H1 (cell line): ENCODE results near the gene MSH5. TPM values are rescaled to one million over a fixed set of nuclear protein-coding genes. Genes with fewer than 3 reads are reported as not detected.
A peak's percentile ranks its signal among the peaks of the same experiment; 100 is the strongest.

Experiments used
- CTCF ChIA-PET: fragments of 300-600 bp; sonication (Branson Sonifier 250); formaldehyde crosslinking; loops from one replicate; lab custom pipeline; 2021; ENCODE audit not compliant: partially characterized antibody; lab: Charles Lee
- POLR2A ChIA-PET: fragments of 300-600 bp; sonication (Branson Sonifier 250); formaldehyde crosslinking; loops from one replicate; lab custom pipeline; 2021; ENCODE audit warnings: inconsistent platforms; ENCODE audit not compliant: partially characterized antibody; lab: Charles Lee
- DNase-seq, 2 experiments: peaks; one replicate each; pipeline versions ENCODE4 v3.0.0 to v3.0.0-alpha.2; 2010 to 2022; ENCODE audit warnings: low spot score in 2 of 2, low read depth in 1 of 2, mixed read lengths in 1 of 2
- FAIRE-seq: peaks from 2 replicates; lab custom pipeline; 2011; peaks lifted over from hg19 to GRCh38; lab: Jason Lieb, UNC
- H2AFZ ChIP-seq: 2 replicates; pipeline ENCODE4 v1.8.1; 2012; ENCODE audit warnings: low read length, inconsistent platforms
- H2AK5ac ChIP-seq: 2 replicates; pipeline ENCODE4 v1.6.1; 2013; ENCODE audit warnings: low read depth, low read length
- H2BK120ac ChIP-seq: replicated peaks from 2 replicates; pipeline ENCODE3; 2013; ENCODE audit warnings: low read depth, low read length, inconsistent platforms
- H2BK12ac ChIP-seq: 2 replicates; pipeline ENCODE4 v1.6.1; 2013; ENCODE audit warnings: low read depth, low read length
- H2BK15ac ChIP-seq: 2 replicates; pipeline ENCODE4 v1.6.1; 2013; ENCODE audit warnings: low read length
- H2BK20ac ChIP-seq: 2 replicates; pipeline ENCODE4 v1.6.1; 2013; ENCODE audit warnings: low read length
- H2BK5ac ChIP-seq: 2 replicates; pipeline ENCODE4 v1.6.1; 2013; ENCODE audit warnings: low read depth, low read length
- H3K14ac ChIP-seq: 2 replicates; pipeline ENCODE4 v1.6.1; 2013; ENCODE audit warnings: inconsistent platforms; ENCODE audit not compliant: insufficient read length
- H3K18ac ChIP-seq: 2 replicates; pipeline ENCODE4 v1.6.1; 2013; ENCODE audit warnings: low read length; ENCODE audit errors: extremely low read depth
- H3K23ac ChIP-seq: 2 replicates; pipeline ENCODE4 v1.6.1; 2013; ENCODE audit warnings: inconsistent platforms; ENCODE audit not compliant: insufficient read length
- H3K23me2 ChIP-seq: 2 replicates; pipeline ENCODE4 v1.6.1; 2013; ENCODE audit warnings: low read depth, low read length
- H3K27ac ChIP-seq: 2 replicates; pipeline ENCODE4 v1.6.1; 2011; ENCODE audit warnings: low read depth, low read length, inconsistent platforms
- H3K27me3 ChIP-seq, 4 experiments: replicated peaks in 1 of 4; 1 replicate in 1 of 4; 2 replicates in 3 of 4; pipeline versions ENCODE4 v1.6.1 to v1.8.1; 2011 to 2013; ENCODE audit warnings: low read length in 3 of 4, mild to moderate bottlenecking in 3 of 4, inconsistent platforms in 2 of 4, mixed read lengths in 2 of 4, moderate library complexity in 1 of 4; ENCODE audit not compliant: control insufficient read depth in 3 of 4, insufficient read depth in 3 of 4; ENCODE audit errors: extremely low read depth in 1 of 4
- H3K36me3 ChIP-seq, 4 experiments: 2 replicates each; pipeline versions ENCODE4 v1.6.1 to v1.8.1; 2011 to 2013; ENCODE audit warnings: mild to moderate bottlenecking in 4 of 4, low read length in 3 of 4, moderate library complexity in 2 of 4, control low read depth in 1 of 4, inconsistent platforms in 1 of 4; ENCODE audit not compliant: insufficient read depth in 4 of 4, control insufficient read depth in 2 of 4
- H3K4ac ChIP-seq: replicated peaks from 2 replicates; pipeline ENCODE3; 2013; ENCODE audit warnings: low read length, low read depth, mixed read lengths, inconsistent platforms; ENCODE audit not compliant: insufficient read length
- H3K4me1 ChIP-seq, 4 experiments: replicated peaks in 1 of 4; 1 replicate in 1 of 4; 2 replicates in 3 of 4; pipeline versions ENCODE4 v1.6.1 to v1.8.1; 2011 to 2013; ENCODE audit warnings: low read length in 3 of 4, inconsistent platforms in 2 of 4, mixed read lengths in 1 of 4; ENCODE audit not compliant: insufficient read depth in 4 of 4, control insufficient read depth in 3 of 4
- H3K4me2 ChIP-seq, 2 experiments: 2 replicates each; pipeline versions ENCODE4 v1.6.1 to v1.8.1; 2011 to 2013; ENCODE audit warnings: low read depth in 2 of 2, low read length in 2 of 2, control low read depth in 1 of 2, inconsistent platforms in 1 of 2, mild to moderate bottlenecking in 1 of 2; ENCODE audit not compliant: insufficient read depth in 1 of 2
- H3K4me3 ChIP-seq, 4 experiments: fragments of 200-600, 300-600 bp in 1 of 4; sonication (generic), shearing (Covaris generic), sonication (Bioruptor Twin) in 1 of 4; 2 replicates each; pipeline versions ENCODE4 v1.5.1 to v1.8.1; 2011 to 2016; ENCODE audit warnings: low read length in 4 of 4, low read depth in 3 of 4, control low read depth in 2 of 4, inconsistent platforms in 2 of 4, mild to moderate bottlenecking in 2 of 4, mixed read lengths in 1 of 4, moderate library complexity in 1 of 4; ENCODE audit not compliant: insufficient read depth in 2 of 4; ENCODE audit errors: extremely low read depth in 1 of 4
- H3K56ac ChIP-seq: replicated peaks from 2 replicates; pipeline ENCODE3; 2013; ENCODE audit warnings: low read depth, mild to moderate bottlenecking, mixed read lengths, low read length, inconsistent platforms; ENCODE audit not compliant: insufficient read length
- H3K79me1 ChIP-seq: 2 replicates; pipeline ENCODE4 v1.6.1; 2013; ENCODE audit warnings: low read depth, low read length, control low read depth
- H3K79me2 ChIP-seq, 2 experiments: 2 replicates each; pipeline versions ENCODE4 v1.6.1 to v1.8.1; 2012 to 2013; ENCODE audit warnings: low read length in 2 of 2, mild to moderate bottlenecking in 2 of 2, inconsistent platforms in 1 of 2; ENCODE audit not compliant: insufficient read depth in 2 of 2, control insufficient read depth in 1 of 2
- H3K9ac ChIP-seq, 4 experiments: replicated peaks in 1 of 4; 1 replicate in 1 of 4; 2 replicates in 3 of 4; pipeline versions ENCODE4 v1.6.1 to v1.8.1; 2011 to 2013; ENCODE audit warnings: low read depth in 3 of 4, low read length in 3 of 4, control low read depth in 2 of 4, mild to moderate bottlenecking in 2 of 4, moderate library complexity in 2 of 4, inconsistent platforms in 1 of 4; ENCODE audit errors: extremely low read depth in 1 of 4
- H3K9me3 ChIP-seq, 2 experiments: 2 replicates each; pipeline versions ENCODE4 v1.6.1 to v1.8.1; 2012 to 2013; ENCODE audit warnings: mild to moderate bottlenecking in 2 of 2, moderate library complexity in 2 of 2, control low read depth in 1 of 2, inconsistent platforms in 1 of 2, low read depth in 1 of 2, low read length in 1 of 2, mixed read lengths in 1 of 2; ENCODE audit not compliant: insufficient read depth in 2 of 2
- H4K20me1 ChIP-seq, 2 experiments: replicated peaks in 1 of 2; 2 replicates each; pipeline versions ENCODE3 to v1.8.1; 2011 to 2013; ENCODE audit warnings: inconsistent platforms in 2 of 2, low read length in 2 of 2, mild to moderate bottlenecking in 1 of 2; ENCODE audit not compliant: insufficient read depth in 2 of 2, control insufficient read depth in 1 of 2
- H4K5ac ChIP-seq: 2 replicates; pipeline ENCODE4 v1.6.1; 2013; ENCODE audit warnings: low read length, low read depth, mixed read lengths, inconsistent platforms; ENCODE audit not compliant: insufficient read length
- H4K8ac ChIP-seq: 2 replicates; pipeline ENCODE4 v1.8.0; 2013; ENCODE audit warnings: mild to moderate bottlenecking, moderate library complexity, low read length, inconsistent platforms; ENCODE audit not compliant: insufficient read depth; ENCODE audit errors: extremely low read depth
- H4K91ac ChIP-seq: replicated peaks from 2 replicates; pipeline ENCODE3; 2013; ENCODE audit warnings: low read length, mixed read lengths, inconsistent platforms; ENCODE audit not compliant: insufficient read length
- CBX5 ChIP-seq: fragments of 300-800, 300-1000 bp; sonication (generic); IDR thresholded peaks from 2 replicates; pipeline ENCODE4 v1.7.1; 2016; ENCODE audit warnings: antibody characterized with exemption, low read length, low read depth
- CHD1 ChIP-seq: IDR thresholded peaks from 2 replicates; pipeline ENCODE4 v1.6.1; 2012; ENCODE audit warnings: low read depth, low read length, improper control_type of control experiment
- GTF2F1 ChIP-seq: IDR thresholded peaks from 2 replicates; pipeline ENCODE4 v1.6.1; 2012; ENCODE audit warnings: low read depth, low read length, improper control_type of control experiment, borderline replicate concordance
- MAFK ChIP-seq: IDR thresholded peaks from 2 replicates; pipeline ENCODE4 v1.6.1; 2012; ENCODE audit warnings: low read depth, mild to moderate bottlenecking, improper control_type of control experiment, low read length
- RXRA ChIP-seq: IDR thresholded peaks from 2 replicates; pipeline ENCODE4 v1.6.1; 2011; ENCODE audit warnings: low read depth, mild to moderate bottlenecking, low read length, moderate library complexity; ENCODE audit not compliant: insufficient read depth
- SIN3A ChIP-seq, 2 experiments: IDR thresholded peaks in 1 of 2; conservative IDR thresholded peaks in 1 of 2; 2 replicates each; pipeline ENCODE4 v1.6.1; 2011 to 2012; ENCODE audit warnings: low read length in 2 of 2, improper control_type of control experiment in 1 of 2, low read depth in 1 of 2, mild to moderate bottlenecking in 1 of 2
- SP2 ChIP-seq: IDR thresholded peaks from 2 replicates; pipeline ENCODE4 v1.6.1; 2012; ENCODE audit warnings: mild to moderate bottlenecking, low read length, inconsistent platforms
- SRF ChIP-seq: IDR thresholded peaks from 2 replicates; pipeline ENCODE4 v1.6.1; 2011; ENCODE audit warnings: mild to moderate bottlenecking, low read depth, low read length, moderate library complexity
- WGBS, 2 experiments: shearing (Covaris generic) in 1 of 2; methylation state at CpG; one replicate each; pipeline versions ENCODE4 v1.1.6 to v1.1.7; 2013 to 2015; ENCODE audit warnings: low lambda C conversion rate in 2 of 2, mixed read lengths in 2 of 2, inconsistent platforms in 1 of 2, low coverage in 1 of 2, missing lambda C conversion rate in 1 of 2; ENCODE audit not compliant: insufficient replicate concordance in 2 of 2, insufficient coverage in 1 of 2, insufficient read length in 1 of 2; ENCODE audit errors: extremely low coverage in 1 of 2, missing lambda C conversion rate in 1 of 2; 5-methylcytosine and 5-hydroxymethylcytosine counted together
- polyA plus RNA-seq, 7 experiments: library from polyadenylated mRNA; depleted of rRNA in 3 of 7; stranded (reverse) in 5 of 7; unstranded in 2 of 7; fragments of >200 nt in 5 of 7; fragments of 200-250 nt in 2 of 7; gene quantifications; 1 replicate in 5 of 7; 2 replicates in 1 of 7; 4 replicates in 1 of 7; pipeline versions ENCODE4 v1.2.1 to v1.2.3, GENCODE V29; 2011 to 2013; ENCODE audit warnings: missing spikeins in 2 of 7, mixed read lengths in 2 of 7
- total RNA-seq: library from RNA; stranded (reverse); fragmentation: NEBNext Ultra II Directional; extraction: Animal tissue kit (Norgen Biotek cat#: 25700); gene quantifications from 2 replicates; pipeline ENCODE4 v1.2.1, GENCODE V29; 2021
- TF ChIP-seq, protein P1 (sequence below): IDR thresholded peaks from 2 replicates; pipeline ENCODE4 v1.6.1; 2012; ENCODE audit warnings: inconsistent platforms

MSH5 gene
- total and polyA plus RNA-seq, 2 of the 8 experiments (the other 6 are each of a cell fraction or from before 2014, with no cell fraction given), result 25.3 to 26.5 TPM

DNA sequence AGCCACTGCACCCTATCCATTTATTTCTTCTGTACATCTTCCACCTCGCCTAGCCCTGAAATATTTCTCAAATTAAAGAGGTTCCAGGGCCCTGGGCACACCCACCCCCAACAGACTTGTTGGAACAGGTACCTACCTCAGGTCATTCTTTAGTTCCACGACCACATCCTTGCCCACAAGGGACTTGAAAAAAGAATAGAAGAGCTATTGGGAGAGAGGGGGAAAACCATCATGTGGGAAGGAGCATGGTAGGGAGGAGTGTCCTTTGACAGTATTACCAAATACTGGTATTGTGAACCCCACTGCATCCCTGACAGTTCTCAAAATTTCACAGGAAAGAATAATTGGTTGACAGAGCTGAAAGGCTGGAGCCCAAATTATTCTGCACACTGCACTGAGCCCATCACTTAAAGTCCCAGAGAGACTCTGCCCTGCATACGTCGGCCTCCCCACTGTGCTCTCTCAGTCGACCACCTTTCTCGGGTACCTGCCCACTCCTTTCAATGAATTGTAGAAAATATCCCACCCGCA, 66.2 kb downstream of the MSH5 start:
- Histone ChIP-seq H3K79me2 (peaks cover 5 to 18% of the 10 kb centered on the region in 2 experiments; a peak in 2 of 4 replicates), H3K18ac (peak overlapping the region; percentile 85; the same call in 1 of the 2 replicates), H3K4ac (peak overlapping the region; percentile 71), H2BK120ac (no peak overlapping the region), H3K4me1 (peaks cover 0 to 2% (median 0%) of the 10 kb centered on the region in 4 experiments; a peak in 1 of 7 replicates), H2BK20ac (no peak overlapping the region), H3K27me3 (no peaks in the 10 kb centered on the region), H3K36me3 (peaks cover 0 to 23% (median 8%) of the 10 kb centered on the region in 4 experiments; a peak in 3 of 8 replicates), H3K56ac (peak overlapping the region; percentile 99), H3K23ac (no peak overlapping the region), H2BK5ac (peak overlapping the region; percentile 99), H3K4me2 (peak overlapping the region; percentile 80 to 89), H3K14ac (no peak overlapping the region), H2BK15ac (no peak overlapping the region), H3K4me3 (peak overlapping the region; percentile 76 to 96 (median 86)), H3K9ac (peak overlapping the region; percentile 87 to 96 (median 92)), H2AFZ (peak overlapping the region; percentile 76; the same call in 1 of the 2 replicates), H3K9me3 (no peaks in the 10 kb centered on the region), H4K20me1 (no peaks in the 10 kb centered on the region), H2BK12ac (peak overlapping the region; percentile 50; the same call in 1 of the 2 replicates), H2AK5ac (peak overlapping the region; percentile 42; the same call in 1 of the 2 replicates), H4K8ac (peak overlapping the region; percentile 77; the same call in 1 of the 2 replicates), H3K27ac (peak overlapping the region; percentile 91), H4K91ac (peak overlapping the region; percentile 78), H3K23me2 (peaks cover 6% of the 10 kb centered on the region), H3K79me1 (no peaks in the 10 kb centered on the region), H4K5ac (peak overlapping the region; percentile 85)
- no peak for TF ChIP-seq CBX5
- TF ChIP-seq SP2, result no peak
- no peak for TF ChIP-seq SRF
- no peak for TF ChIP-seq SIN3A (conservative IDR thresholded peaks at IDR 0.05 in 1 of 2, IDR thresholded peaks at IDR 0.05 in 1 of 2; ENCODE audit: low read depth in 1 of 2, low read length in 2 of 2)
- TF ChIP-seq RXRA, result no peak
- TF ChIP-seq, protein P1, sequence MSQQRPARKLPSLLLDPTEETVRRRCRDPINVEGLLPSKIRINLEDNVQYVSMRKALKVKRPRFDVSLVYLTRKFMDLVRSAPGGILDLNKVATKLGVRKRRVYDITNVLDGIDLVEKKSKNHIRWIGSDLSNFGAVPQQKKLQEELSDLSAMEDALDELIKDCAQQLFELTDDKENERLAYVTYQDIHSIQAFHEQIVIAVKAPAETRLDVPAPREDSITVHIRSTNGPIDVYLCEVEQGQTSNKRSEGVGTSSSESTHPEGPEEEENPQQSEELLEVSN, result no peak
- no peak for TF ChIP-seq GTF2F1
- TF ChIP-seq MAFK, result no peak
- no peak for TF ChIP-seq CHD1
- 20% methylated on average over 7 of the region's 7 CpGs; no CpG with 5 or more reads in 1 of the 2 experiments for WGBS, 2 experiments
- CTCF ChIA-PET, result interaction anchor here (0.7 to 3.9 kb wide), 14 partner anchors 8 to 142 kb away, joined by 3 to 21 read pairs (median 4); partner anchors contain the start of genes DDAH2, LY6G6D, MPIG6B and VARS1
- POLR2A ChIA-PET, result interaction anchor here (0.6 to 4.7 kb wide), 28 partner anchors 8 to 176 kb away, joined by 3 to 42 read pairs (median 4); partner anchors contain the start of genes ABHD16A, C6orf47, DDAH2 and GPANK1
- FAIRE-seq (no peak), DNase-seq (no peak)
